ENCODE results near the gene NPVF.

NPVF gene

GRCh38 chr7:25240896-25241295, 12.6 kb upstream of the NPVF start:
- TF ChIP-seq TAF1 (IDR thresholded peaks at IDR 0.05; ENCODE audit: low read depth), result no peak
- TF ChIP-seq RAD21 (IDR thresholded peaks at IDR 0.05; ENCODE audit: low read depth), result no peak
- no peak for TF ChIP-seq CEBPB (IDR thresholded peaks at IDR 0.05)
- no peak for TF ChIP-seq ZBTB7A (IDR thresholded peaks at IDR 0.05; ENCODE audit: low read depth)
- no peak for TF ChIP-seq FOXM1 (IDR thresholded peaks at IDR 0.05; ENCODE audit: borderline replicate concordance, low read depth)
- TF ChIP-seq TCF12 (IDR thresholded peaks at IDR 0.05; ENCODE audit: low read depth), result no peak
- no peak for TF ChIP-seq CREB1 (IDR thresholded peaks at IDR 0.05; ENCODE audit: low read depth)
- TF ChIP-seq NFIC (IDR thresholded peaks at IDR 0.05), result no peak
- TF ChIP-seq MAX (IDR thresholded peaks at IDR 0.05), result no peak
- TF ChIP-seq EGR1 (IDR thresholded peaks at IDR 0.05), result no peak
- TF ChIP-seq EP300 (IDR thresholded peaks at IDR 0.05; ENCODE audit: borderline replicate concordance), result no peak
- TF ChIP-seq TEAD4 (IDR thresholded peaks at IDR 0.05), result no peak

DNA sequence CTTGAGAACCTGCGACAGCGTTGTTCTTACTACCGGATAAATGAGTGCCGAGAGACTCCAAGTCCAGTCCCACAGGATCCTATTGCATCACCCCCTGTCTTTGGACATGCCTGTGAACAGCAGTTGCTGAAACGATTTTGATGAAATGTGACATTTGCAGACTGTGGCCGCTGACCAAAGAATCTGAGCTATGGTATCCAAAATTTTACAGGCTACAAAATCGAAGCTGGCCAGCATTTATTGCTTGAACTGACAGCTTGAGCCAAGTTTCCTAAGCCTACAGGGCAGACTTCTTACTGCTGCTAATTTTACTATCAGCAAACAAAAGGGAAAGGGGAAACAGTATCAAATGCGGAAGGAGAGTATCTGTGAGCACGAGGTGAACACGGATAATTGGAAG, 12.1 kb upstream of the NPVF start:
- TF ChIP-seq FOXM1 (IDR thresholded peaks at IDR 0.05; ENCODE audit: borderline replicate concordance, low read depth) (no peak), NFIC (IDR thresholded peaks at IDR 0.05) (no peak), ZBTB7A (IDR thresholded peaks at IDR 0.05; ENCODE audit: low read depth) (no peak), CEBPB (IDR thresholded peaks at IDR 0.05) (no peak), TEAD4 (IDR thresholded peaks at IDR 0.05) (no peak), YY1 (IDR thresholded peaks at IDR 0.05; ENCODE audit: low read depth) (no peak), USF1 (IDR thresholded peaks at IDR 0.05) (no peak), REST (IDR thresholded peaks at IDR 0.05; ENCODE audit: low read depth) (no peak), TCF12 (IDR thresholded peaks at IDR 0.05; ENCODE audit: low read depth) (no peak), EGR1 (IDR thresholded peaks at IDR 0.05) (no peak), EP300 (IDR thresholded peaks at IDR 0.05; ENCODE audit: borderline replicate concordance) (no peak), TAF1 (IDR thresholded peaks at IDR 0.05; ENCODE audit: low read depth) (no peak), CREB1 (IDR thresholded peaks at IDR 0.05; ENCODE audit: low read depth) (no peak), RAD21 (IDR thresholded peaks at IDR 0.05; ENCODE audit: low read depth) (no peak), MAX (IDR thresholded peaks at IDR 0.05) (no peak)

DNA sequence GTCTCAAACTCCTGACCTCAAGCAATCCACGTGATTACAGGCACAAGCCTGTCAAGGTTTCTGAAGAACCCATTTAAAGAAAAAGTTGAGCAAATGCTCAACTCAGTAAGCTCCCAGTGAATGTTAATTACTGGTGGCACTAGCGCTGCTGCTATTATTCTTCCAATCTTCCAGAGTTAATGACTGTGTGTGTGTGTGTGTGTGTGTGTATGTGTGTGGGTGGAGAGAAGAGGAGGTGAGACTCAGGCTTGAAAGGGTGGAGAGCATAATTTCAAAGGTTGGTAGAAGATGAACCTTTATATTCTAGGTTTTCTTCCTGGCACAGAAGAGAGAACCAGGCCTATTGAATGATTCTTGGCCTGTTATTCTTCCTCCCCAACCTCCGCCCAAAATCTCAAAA, 11.6 kb upstream of the NPVF start:
- TF ChIP-seq FOXM1 (IDR thresholded peaks at IDR 0.05; ENCODE audit: borderline replicate concordance, low read depth) (no peak), EGR1 (IDR thresholded peaks at IDR 0.05) (no peak), MAX (IDR thresholded peaks at IDR 0.05) (no peak), TCF12 (IDR thresholded peaks at IDR 0.05; ENCODE audit: low read depth) (no peak)

DNA sequence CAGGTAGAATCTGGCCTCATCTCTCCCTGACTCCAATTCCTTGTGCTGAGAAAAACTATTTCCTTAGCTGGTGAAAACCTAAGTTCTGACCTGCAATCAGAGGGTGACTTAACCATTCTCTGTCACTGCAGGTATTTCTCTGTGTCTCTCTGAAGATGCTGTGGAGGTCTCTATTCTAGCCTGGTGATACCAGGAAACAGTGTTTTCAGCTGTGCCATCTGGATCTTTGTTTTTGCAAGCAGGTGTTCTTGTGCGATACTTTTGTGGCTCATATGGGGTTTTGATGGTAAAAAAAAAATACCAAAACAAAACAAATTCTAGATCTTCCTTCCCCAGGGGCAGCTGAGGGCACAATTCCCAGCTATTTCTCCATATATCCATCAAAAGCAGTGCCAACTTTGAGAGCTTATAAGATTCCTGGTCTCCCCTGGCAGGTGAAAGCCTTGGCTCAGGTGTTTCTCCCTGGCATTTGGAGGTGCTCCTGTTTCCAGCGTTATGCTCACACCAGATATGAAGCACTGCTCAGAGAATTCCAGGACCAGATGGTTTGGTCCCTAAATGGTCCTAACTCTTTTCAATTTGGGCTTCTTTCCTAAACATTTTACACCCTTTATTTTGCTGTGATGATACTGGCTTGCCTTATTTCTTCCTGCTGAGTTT, 9.9 kb upstream of the NPVF start:
- TF ChIP-seq CEBPB (IDR thresholded peaks at IDR 0.05), result no peak
- TF ChIP-seq TCF12 (IDR thresholded peaks at IDR 0.05; ENCODE audit: low read depth), result no peak
- no peak for TF ChIP-seq TEAD4 (IDR thresholded peaks at IDR 0.05)
- no peak for TF ChIP-seq YY1 (IDR thresholded peaks at IDR 0.05; ENCODE audit: low read depth)
- no peak for TF ChIP-seq EGR1 (IDR thresholded peaks at IDR 0.05)
- no peak for TF ChIP-seq NFIC (IDR thresholded peaks at IDR 0.05)
- no peak for TF ChIP-seq USF1 (IDR thresholded peaks at IDR 0.05)
- TF ChIP-seq CREB1 (IDR thresholded peaks at IDR 0.05; ENCODE audit: low read depth), result no peak
- no peak for TF ChIP-seq MAX (IDR thresholded peaks at IDR 0.05)
- TF ChIP-seq EP300 (IDR thresholded peaks at IDR 0.05; ENCODE audit: borderline replicate concordance), result no peak
- TF ChIP-seq REST (IDR thresholded peaks at IDR 0.05; ENCODE audit: low read depth), result no peak
- no peak for TF ChIP-seq RAD21 (IDR thresholded peaks at IDR 0.05; ENCODE audit: low read depth)

DNA sequence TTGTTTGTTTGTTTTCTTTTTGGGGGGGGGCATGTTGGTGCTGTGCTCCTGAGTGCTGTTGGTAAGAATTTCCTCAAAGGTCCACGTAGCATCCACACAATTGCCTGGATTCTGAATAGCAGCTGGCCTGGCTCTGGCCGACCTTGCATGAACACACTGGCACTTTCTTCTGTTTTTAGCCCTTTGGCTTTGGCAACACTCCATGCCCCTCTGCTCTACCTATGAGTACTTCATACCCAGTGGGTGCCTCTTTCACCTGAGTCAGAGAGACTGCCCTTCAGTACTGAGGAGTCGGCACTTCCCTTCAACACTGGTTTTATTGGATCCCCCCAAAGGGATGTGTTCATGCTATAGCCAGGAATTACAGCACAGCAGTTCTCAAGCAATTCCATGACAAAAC, 7.2 kb upstream of the NPVF start:
- TF ChIP-seq USF1 (IDR thresholded peaks at IDR 0.05), result no peak
- TF ChIP-seq MAX (IDR thresholded peaks at IDR 0.05), result no peak
- TF ChIP-seq EGR1 (IDR thresholded peaks at IDR 0.05), result no peak
- TF ChIP-seq FOXM1 (IDR thresholded peaks at IDR 0.05; ENCODE audit: borderline replicate concordance, low read depth), result no peak
- no peak for TF ChIP-seq EP300 (IDR thresholded peaks at IDR 0.05; ENCODE audit: borderline replicate concordance)
- no peak for TF ChIP-seq TAF1 (IDR thresholded peaks at IDR 0.05; ENCODE audit: low read depth)
- no peak for TF ChIP-seq REST (IDR thresholded peaks at IDR 0.05; ENCODE audit: low read depth)
- TF ChIP-seq CREB1 (IDR thresholded peaks at IDR 0.05; ENCODE audit: low read depth), result no peak
- no peak for TF ChIP-seq YY1 (IDR thresholded peaks at IDR 0.05; ENCODE audit: low read depth)
- TF ChIP-seq NFIC (IDR thresholded peaks at IDR 0.05), result no peak
- TF ChIP-seq CEBPB (IDR thresholded peaks at IDR 0.05), result no peak
- TF ChIP-seq TEAD4 (IDR thresholded peaks at IDR 0.05), result no peak
- no peak for TF ChIP-seq RAD21 (IDR thresholded peaks at IDR 0.05; ENCODE audit: low read depth)
- no peak for TF ChIP-seq ZBTB7A (IDR thresholded peaks at IDR 0.05; ENCODE audit: low read depth)
- TF ChIP-seq TCF12 (IDR thresholded peaks at IDR 0.05; ENCODE audit: low read depth), result no peak
